ENCODE data around the gene NUDCD3. TPM values are rescaled to one million over a fixed set of nuclear protein-coding genes. Genes with fewer than 3 reads are reported as not detected.

NUDCD3 gene
- polyA plus RNA-seq, 1 donor (not counting 4 experiments of a cell fraction or from before 2014, with no cell fraction given), result 58.7 TPM

- H2AFZ ChIP-seq (ENCODE audit: control insufficient read depth, low read length), result no peak overlapping the region
- no peaks in the 10 kb centered on the region for H3K36me3 ChIP-seq (ENCODE audit: control insufficient read depth in 2 of 2, extremely low read depth in 1 of 2, insufficient read depth in 2 of 2, low read length in 2 of 2)
- DNase-seq (ENCODE audit: low read depth, low spot score) (no peak), FAIRE-seq (no peak)
- H3K4me3 ChIP-seq (ENCODE audit: control insufficient read depth in 2 of 3, extremely low read depth in 1 of 3, insufficient read depth in 2 of 3, low read depth in 1 of 3, low read length in 3 of 3), result no peak overlapping the region
- no peaks in the 10 kb centered on the region for H3K27me3 ChIP-seq (ENCODE audit: control insufficient read depth, extremely low read depth, insufficient read depth, low read length)
- TF ChIP-seq, protein P1, sequence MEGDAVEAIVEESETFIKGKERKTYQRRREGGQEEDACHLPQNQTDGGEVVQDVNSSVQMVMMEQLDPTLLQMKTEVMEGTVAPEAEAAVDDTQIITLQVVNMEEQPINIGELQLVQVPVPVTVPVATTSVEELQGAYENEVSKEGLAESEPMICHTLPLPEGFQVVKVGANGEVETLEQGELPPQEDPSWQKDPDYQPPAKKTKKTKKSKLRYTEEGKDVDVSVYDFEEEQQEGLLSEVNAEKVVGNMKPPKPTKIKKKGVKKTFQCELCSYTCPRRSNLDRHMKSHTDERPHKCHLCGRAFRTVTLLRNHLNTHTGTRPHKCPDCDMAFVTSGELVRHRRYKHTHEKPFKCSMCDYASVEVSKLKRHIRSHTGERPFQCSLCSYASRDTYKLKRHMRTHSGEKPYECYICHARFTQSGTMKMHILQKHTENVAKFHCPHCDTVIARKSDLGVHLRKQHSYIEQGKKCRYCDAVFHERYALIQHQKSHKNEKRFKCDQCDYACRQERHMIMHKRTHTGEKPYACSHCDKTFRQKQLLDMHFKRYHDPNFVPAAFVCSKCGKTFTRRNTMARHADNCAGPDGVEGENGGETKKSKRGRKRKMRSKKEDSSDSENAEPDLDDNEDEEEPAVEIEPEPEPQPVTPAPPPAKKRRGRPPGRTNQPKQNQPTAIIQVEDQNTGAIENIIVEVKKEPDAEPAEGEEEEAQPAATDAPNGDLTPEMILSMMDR (optimal IDR thresholded peaks at IDR 0.05 in 1 of 3, IDR thresholded peaks at IDR 0.05 in 1 of 3, conservative IDR thresholded peaks at IDR 0.05 in 1 of 3; ENCODE audit: extremely low read depth in 1 of 3, insufficient read depth in 2 of 3, low read length in 3 of 3), result no peak
- no peak for TF ChIP-seq EZH2 (IDR thresholded peaks at IDR 0.05; ENCODE audit: low read length)
- H3K27ac ChIP-seq (ENCODE audit: control insufficient read depth, insufficient read depth, low read length), result no peak overlapping the region
- H3K9ac ChIP-seq (ENCODE audit: control insufficient read depth, extremely low read depth, insufficient read depth, low read length), result no peak overlapping the region
- dilution Hi-C loops (cut with MboI; ENCODE audit: extremely low pct_ligation_motif_present, low sequenced_read_pairs), result no loop called here
- peaks cover 10% of the 10 kb centered on the region for H3K4me1 ChIP-seq (ENCODE audit: control insufficient read depth, extremely low read depth, insufficient read depth, low read length)
- no peaks in the 10 kb centered on the region for H4K20me1 ChIP-seq (ENCODE audit: control insufficient read depth, extremely low read depth, insufficient read depth, low read length)
- H3K4me2 ChIP-seq (ENCODE audit: control insufficient read depth, extremely low read depth, insufficient read depth, low read depth, low read length), result no peak overlapping the region
- no peaks in the 10 kb centered on the region for H3K9me3 ChIP-seq (ENCODE audit: control insufficient read depth, low read depth, low read length)
- no peaks in the 10 kb centered on the region for H3K79me2 ChIP-seq (ENCODE audit: control insufficient read depth, insufficient read depth, low read length)
- H3K9me1 ChIP-seq (ENCODE audit: control insufficient read depth, extremely low read depth, insufficient read depth, low read length), result no peaks in the 10 kb centered on the region
These were observed 29.1 kb upstream of the NUDCD3 start for GRCh38 chr7:44519546-44519945.

DNA sequence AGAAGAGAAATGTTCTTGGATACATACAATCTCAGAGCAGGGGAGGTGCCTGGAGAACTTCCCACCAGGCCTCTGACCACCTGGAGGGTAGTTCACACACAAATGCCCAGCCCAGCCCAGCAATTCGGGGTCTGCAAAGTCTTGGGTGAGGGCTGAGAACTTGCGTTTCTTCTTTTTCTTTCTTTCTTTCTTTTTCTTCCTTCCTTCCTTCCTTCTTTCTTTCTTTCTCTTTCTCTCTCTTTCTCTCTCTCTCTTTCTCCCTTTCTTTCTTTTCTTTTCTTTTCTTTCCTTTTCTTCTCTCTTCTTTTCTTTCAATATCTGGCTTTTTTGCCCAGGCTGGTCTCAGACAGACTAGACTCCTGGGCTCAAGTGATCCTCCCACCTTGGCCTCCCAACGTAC is 28.3 kb upstream of the NUDCD3 start:
- no peak for FAIRE-seq
- no peaks in the 10 kb centered on the region for H3K9me3 ChIP-seq (ENCODE audit: control insufficient read depth, low read depth, low read length)
- H3K36me3 ChIP-seq (ENCODE audit: control insufficient read depth in 2 of 2, extremely low read depth in 1 of 2, insufficient read depth in 2 of 2, low read length in 2 of 2), result no peaks in the 10 kb centered on the region
- no peak overlapping the region for H3K4me2 ChIP-seq (ENCODE audit: control insufficient read depth, extremely low read depth, insufficient read depth, low read depth, low read length)
- H3K9me1 ChIP-seq (ENCODE audit: control insufficient read depth, extremely low read depth, insufficient read depth, low read length), result no peaks in the 10 kb centered on the region
- H3K4me3 ChIP-seq (ENCODE audit: control insufficient read depth in 2 of 3, extremely low read depth in 1 of 3, insufficient read depth in 2 of 3, low read depth in 1 of 3, low read length in 3 of 3), result no peak overlapping the region
- no peak overlapping the region for H3K9ac ChIP-seq (ENCODE audit: control insufficient read depth, extremely low read depth, insufficient read depth, low read length)
- no peaks in the 10 kb centered on the region for H4K20me1 ChIP-seq (ENCODE audit: control insufficient read depth, extremely low read depth, insufficient read depth, low read length)
- dilution Hi-C loops (cut with MboI; ENCODE audit: extremely low pct_ligation_motif_present, low sequenced_read_pairs), result no loop called here
- H3K79me2 ChIP-seq (ENCODE audit: control insufficient read depth, insufficient read depth, low read length), result no peaks in the 10 kb centered on the region
- TF ChIP-seq, protein P1 (optimal IDR thresholded peaks at IDR 0.05 in 1 of 3, IDR thresholded peaks at IDR 0.05 in 1 of 3, conservative IDR thresholded peaks at IDR 0.05 in 1 of 3; ENCODE audit: extremely low read depth in 1 of 3, insufficient read depth in 2 of 3, low read length in 3 of 3), result no peak
- no peak for TF ChIP-seq EZH2 (IDR thresholded peaks at IDR 0.05; ENCODE audit: low read length)
- H3K4me1 ChIP-seq (ENCODE audit: control insufficient read depth, extremely low read depth, insufficient read depth, low read length), result peaks cover 10% of the 10 kb centered on the region
- H3K27ac ChIP-seq (ENCODE audit: control insufficient read depth, insufficient read depth, low read length), result no peak overlapping the region
- DNase-seq (ENCODE audit: low read depth, low spot score), result no peak
- no peaks in the 10 kb centered on the region for H3K27me3 ChIP-seq (ENCODE audit: control insufficient read depth, extremely low read depth, insufficient read depth, low read length)
- no peak overlapping the region for H2AFZ ChIP-seq (ENCODE audit: control insufficient read depth, low read length)
